ENCODE measurements around the gene PARD3. TPM values are rescaled to one million over a fixed set of nuclear protein-coding genes. Genes with fewer than 3 reads are reported as not detected.
"Not testable (repeated sequence)": the region's sequence is repeated elsewhere in the genome, so short reads cannot be mapped to it uniquely, and the experiment has no call there.

The PARD3 gene
- total RNA-seq, 2 donors from 2014 or later: 36.1 to 48.5 TPM

- no peak overlapping the region for H3K4me3 ChIP-seq
- 21 to 23% methylated on average over 1 of the region's 1 CpG for WGBS, 2 donors
- intact Hi-C loops (cut with DNase I): no loop called here
- ATAC-seq (no peak), DNase-seq (no peak)
- peaks cover 56% of the 10 kb centered on the region for H3K4me1 ChIP-seq
- no peaks in the 10 kb centered on the region for H3K36me3 ChIP-seq (replicated peaks in 1 of 2; ENCODE audit: insufficient read depth in 1 of 2, low read depth in 2 of 2)
- H3K9me3 ChIP-seq: no peaks in the 10 kb centered on the region
- H3K27me3 ChIP-seq: no peaks in the 10 kb centered on the region
- TF ChIP-seq POLR2A (IDR thresholded peaks at IDR 0.05): no peak
- no peak for TF ChIP-seq CTCF (IDR thresholded peaks at IDR 0.05)
- H3K27ac ChIP-seq: peak overlapping the region in 2 of 4 donors; percentile 10 to 28
These were observed 101.2 kb downstream of the PARD3 start for GRCh38 chr10:34713875-34714274.

- WGBS, 2 donors: 43 to 54% methylated on average over 3 of the region's 3 CpGs
- H3K4me3 ChIP-seq: no peak overlapping the region
- H3K27ac ChIP-seq: no peak overlapping the region
- ATAC-seq: peak; percentile 46
- intact Hi-C loops (cut with DNase I): no loop called here
- no peaks in the 10 kb centered on the region for H3K27me3 ChIP-seq
- TF ChIP-seq POLR2A (IDR thresholded peaks at IDR 0.05) (no peak), CTCF (IDR thresholded peaks at IDR 0.05) (no peak)
- no peaks in the 10 kb centered on the region for H3K36me3 ChIP-seq (replicated peaks in 1 of 2; ENCODE audit: insufficient read depth in 1 of 2, low read depth in 2 of 2)
- no peaks in the 10 kb centered on the region for H3K9me3 ChIP-seq
- H3K4me1 ChIP-seq: peaks cover 43% of the 10 kb centered on the region
- peak in 1 of 4 donors; percentile 22 for DNase-seq
These were observed 103.6 kb downstream of the PARD3 start for GRCh38 chr10:34711500-34711899.

GRCh38 chr10:34710391-34710751, 104.7 kb downstream of the PARD3 start:
- TF ChIP-seq POLR2A (IDR thresholded peaks at IDR 0.05): no peak
- TF ChIP-seq CTCF (IDR thresholded peaks at IDR 0.05): no peak
- no peak for ATAC-seq
- Histone ChIP-seq H3K4me3 (no peak overlapping the region), H3K9me3 (no peaks in the 10 kb centered on the region), H3K36me3 (replicated peaks in 1 of 2; ENCODE audit: insufficient read depth in 1 of 2, low read depth in 2 of 2) (no peaks in the 10 kb centered on the region), H3K27me3 (no peaks in the 10 kb centered on the region), H3K27ac (peak overlapping the region in 1 of 4 donors; percentile 21), H3K4me1 (peaks cover 47% of the 10 kb centered on the region)
- intact Hi-C loops (cut with DNase I): no loop called here
- WGBS, 2 donors: 86 to 93% methylated on average over 4 of the region's 4 CpGs
- DNase-seq: no peak

GRCh38 chr10:34709637-34710390, 105.3 kb downstream of the PARD3 start:
- TF ChIP-seq CTCF (IDR thresholded peaks at IDR 0.05) (no peak), POLR2A (IDR thresholded peaks at IDR 0.05) (no peak)
- peaks cover 53% of the 10 kb centered on the region for H3K4me1 ChIP-seq
- 79 to 82% methylated on average over 8 of the region's 8 CpGs for WGBS, 2 donors

DNA sequence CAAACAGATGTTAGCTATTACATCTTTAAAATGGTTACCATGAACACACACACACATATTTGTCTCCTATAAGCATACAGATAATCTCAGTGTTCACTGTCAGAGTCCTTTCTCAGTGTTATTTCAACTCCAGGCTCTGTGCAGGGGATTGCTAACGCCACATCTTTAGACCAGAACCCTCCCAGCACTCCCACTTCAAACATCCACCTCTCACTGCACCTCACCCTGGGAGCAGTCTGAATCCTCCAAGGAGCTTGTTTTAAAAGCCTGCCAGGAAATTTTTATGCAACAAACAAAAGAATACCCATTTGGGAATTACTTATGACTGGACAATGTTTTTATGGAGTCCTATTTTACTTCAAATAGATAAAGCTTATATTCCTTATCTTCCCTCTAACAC, 107.4 kb downstream of the PARD3 start:
- no peak for DNase-seq
- Histone ChIP-seq H3K4me1 (peaks cover 58% of the 10 kb centered on the region), H3K27ac (no peak overlapping the region), H3K4me3 (no peak overlapping the region), H3K27me3 (no peaks in the 10 kb centered on the region), H3K36me3 (replicated peaks in 1 of 2; ENCODE audit: insufficient read depth in 1 of 2, low read depth in 2 of 2) (no peaks in the 10 kb centered on the region), H3K9me3 (no peaks in the 10 kb centered on the region)
- TF ChIP-seq POLR2A (IDR thresholded peaks at IDR 0.05): no peak
- no peak for TF ChIP-seq CTCF (IDR thresholded peaks at IDR 0.05)
- no peak for ATAC-seq
- intact Hi-C loops (cut with DNase I): no loop called here
- WGBS, 2 donors: 83 to 94% methylated on average over 1 of the region's 1 CpG

More at GRCh38 chr10:34709637-34710390, 105.3 kb downstream of the PARD3 start:
- DNase-seq (no peak), ATAC-seq (no peak)
- H3K9me3 ChIP-seq: no peaks in the 10 kb centered on the region
- intact Hi-C loops (cut with DNase I): no loop called here
- no peak overlapping the region for H3K4me3 ChIP-seq
- no peaks in the 10 kb centered on the region for H3K36me3 ChIP-seq (replicated peaks in 1 of 2; ENCODE audit: insufficient read depth in 1 of 2, low read depth in 2 of 2)
- H3K27me3 ChIP-seq: no peaks in the 10 kb centered on the region
- H3K27ac ChIP-seq: no peak overlapping the region

- DNase-seq; H3K27me3 ChIP-seq; ATAC-seq; intact Hi-C loops (cut with DNase I); H3K9me3 ChIP-seq; H3K36me3 ChIP-seq (replicated peaks in 1 of 2; ENCODE audit: insufficient read depth in 1 of 2, low read depth in 2 of 2); H3K4me3 ChIP-seq; H3K27ac ChIP-seq: not testable (repeated sequence)
- 98 to 100% methylated on average over 4 of the region's 4 CpGs for WGBS, 2 donors
- H3K4me1 ChIP-seq: peaks cover 55% of the 10 kb centered on the region
These were observed 108.1 kb downstream of the PARD3 start for GRCh38 chr10:34706992-34707391.
